Measurements from ENCODE around the gene SLC13A3. TPM values are rescaled to one million over a fixed set of nuclear protein-coding genes. Genes with fewer than 3 reads are reported as not detected.

The SLC13A3 gene
- total RNA-seq, 2 experiments from 2014 or later = not detected

- H3K27me3 Mint-ChIP-seq (ENCODE audit: low read depth) = peaks cover 29% of the 10 kb centered on the region
- no peaks in the 10 kb centered on the region for H3K36me3 Mint-ChIP-seq (ENCODE audit: low read depth)
- CTCF ChIA-PET = interaction anchor here (1.5 to 2.4 kb wide), 3 partner anchors 26 to 156 kb away, joined by 4 to 11 read pairs (median 4); partner anchors contain the start of gene OCSTAMP
- intact Hi-C loops (cut with micrococcal nuclease) = no loop called here
- no peaks in the 10 kb centered on the region for H3K4me1 Mint-ChIP-seq (ENCODE audit: low read depth)
- H3K27ac Mint-ChIP-seq = no peak overlapping the region
- DNase-seq = peak; percentile 39
- H3K9me3 Mint-ChIP-seq = no peaks in the 10 kb centered on the region
- H3K4me3 Mint-ChIP-seq = no peak overlapping the region
These were observed 127.4 kb downstream of the SLC13A3 start for GRCh38 chr20:46523696-46524328.

GRCh38 chr20:46523108-46523507 is 128.2 kb downstream of the SLC13A3 start:
- no peak for DNase-seq
- H3K27ac Mint-ChIP-seq = no peak overlapping the region
- CTCF ChIA-PET = interaction anchor here (1.0 to 2.4 kb wide), 5 partner anchors 27 to 174 kb away, joined by 3 to 11 read pairs (median 4); partner anchors contain the start of gene OCSTAMP
- H3K27me3 Mint-ChIP-seq (ENCODE audit: low read depth) = peaks cover 27% of the 10 kb centered on the region
- no peaks in the 10 kb centered on the region for H3K36me3 Mint-ChIP-seq (ENCODE audit: low read depth)
- no peak overlapping the region for H3K4me3 Mint-ChIP-seq
- no peaks in the 10 kb centered on the region for H3K4me1 Mint-ChIP-seq (ENCODE audit: low read depth)
- no peaks in the 10 kb centered on the region for H3K9me3 Mint-ChIP-seq
- intact Hi-C loops (cut with micrococcal nuclease) = no loop called here

GRCh38 chr20:46520976-46521579 is 130.2 kb downstream of the SLC13A3 start:
- intact Hi-C loops (cut with micrococcal nuclease) = loop anchor here (1.0 to 2.0 kb wide), 2 partner anchors 42 to 160 kb away; no protein-coding TSS in a partner anchor
- DNase-seq = peak; percentile 70
- H3K9me3 Mint-ChIP-seq = no peaks in the 10 kb centered on the region
- H3K27ac Mint-ChIP-seq = no peak overlapping the region
- CTCF ChIA-PET = interaction anchor here (2.1 to 2.4 kb wide), 2 partner anchors 161 to 162 kb away, joined by 10 to 11 read pairs; no protein-coding TSS in a partner anchor
- H3K27me3 Mint-ChIP-seq (ENCODE audit: low read depth) = peaks cover 23% of the 10 kb centered on the region
- H3K4me3 Mint-ChIP-seq = no peak overlapping the region
- H3K36me3 Mint-ChIP-seq (ENCODE audit: low read depth) = no peaks in the 10 kb centered on the region
- H3K4me1 Mint-ChIP-seq (ENCODE audit: low read depth) = no peaks in the 10 kb centered on the region

GRCh38 chr20:46520540-46520939 is 130.7 kb downstream of the SLC13A3 start:
- H3K27me3 Mint-ChIP-seq (ENCODE audit: low read depth) = peaks cover 23% of the 10 kb centered on the region
- no peak overlapping the region for H3K27ac Mint-ChIP-seq
- H3K36me3 Mint-ChIP-seq (ENCODE audit: low read depth) = no peaks in the 10 kb centered on the region
- no peak overlapping the region for H3K4me3 Mint-ChIP-seq
- CTCF ChIA-PET = interaction anchor here (2.1 to 2.4 kb wide), 2 partner anchors 162 to 164 kb away, joined by 11 to 14 read pairs; no protein-coding TSS in a partner anchor
- no peak for DNase-seq
- no peaks in the 10 kb centered on the region for H3K4me1 Mint-ChIP-seq (ENCODE audit: low read depth)
- no peaks in the 10 kb centered on the region for H3K9me3 Mint-ChIP-seq
- intact Hi-C loops (cut with micrococcal nuclease) = loop anchor here (2.0 kb wide), 1 partner anchor 42 kb away; no protein-coding TSS in a partner anchor

GRCh38 chr20:46519471-46520068 is 131.7 kb downstream of the SLC13A3 start:
- no peak for DNase-seq
- intact Hi-C loops (cut with micrococcal nuclease) = loop anchor here (2.0 kb wide), 1 partner anchor 43 kb away; no protein-coding TSS in a partner anchor
- CTCF ChIA-PET = interaction anchor here (0.8 to 2.4 kb wide), 4 partner anchors 36 to 175 kb away, joined by 3 to 14 read pairs (median 7); no protein-coding TSS in a partner anchor
- Mint-ChIP-seq H3K36me3 (ENCODE audit: low read depth) (no peaks in the 10 kb centered on the region), H3K9me3 (no peaks in the 10 kb centered on the region), H3K4me3 (no peak overlapping the region), H3K27ac (no peak overlapping the region), H3K27me3 (ENCODE audit: low read depth) (peaks cover 26% of the 10 kb centered on the region), H3K4me1 (ENCODE audit: low read depth) (peaks cover 2% of the 10 kb centered on the region)

- H3K27ac Mint-ChIP-seq = peak within 1 kb of the TSS; percentile 39
- CTCF ChIA-PET = interaction anchor here (1.0 kb wide), 1 partner anchor 173 kb away, joined by 4 read pairs; no protein-coding TSS in a partner anchor
- peaks cover 29% of the 10 kb centered on the region for H3K4me1 Mint-ChIP-seq (ENCODE audit: low read depth)
- peaks cover 39% of the 10 kb centered on the region for H3K27me3 Mint-ChIP-seq (ENCODE audit: low read depth)
- peak within 1 kb of the TSS; percentile 79 for H3K4me3 Mint-ChIP-seq
- peak; percentile 77 for DNase-seq
- peaks cover 4% of the 10 kb centered on the region for H3K36me3 Mint-ChIP-seq (ENCODE audit: low read depth)
- intact Hi-C loops (cut with micrococcal nuclease) = loop anchor here (1.0 to 2.0 kb wide), 4 partner anchors 32 to 176 kb away; partner anchors contain the start of gene TP53RK
- no peaks in the 10 kb centered on the region for H3K9me3 Mint-ChIP-seq
These were observed 138.1 kb downstream of the SLC13A3 start, which contains the start of gene ZNF334 for GRCh38 chr20:46512943-46513844. TSS of gene ZNF334 (minus strand) at chr20:46513559. CDS start at chr20:46512102, 1,457 bp downstream.

GRCh38 chr20:46509523-46509922 is 141.7 kb downstream of the SLC13A3 start:
- peaks cover 41% of the 10 kb centered on the region for H3K27me3 Mint-ChIP-seq (ENCODE audit: low read depth)
- no peak overlapping the region for H3K27ac Mint-ChIP-seq
- H3K36me3 Mint-ChIP-seq (ENCODE audit: low read depth) = peaks cover 4% of the 10 kb centered on the region
- intact Hi-C loops (cut with micrococcal nuclease) = no loop called here
- no peaks in the 10 kb centered on the region for H3K9me3 Mint-ChIP-seq
- CTCF ChIA-PET = interaction anchor here (0.9 kb wide), 1 partner anchor 243 kb away, joined by 3 read pairs; no protein-coding TSS in a partner anchor
- peaks cover 34% of the 10 kb centered on the region for H3K4me1 Mint-ChIP-seq (ENCODE audit: low read depth)
- peak; percentile 20 for DNase-seq
- H3K4me3 Mint-ChIP-seq = no peak overlapping the region

Other genes with a start within 250 kb of the SLC13A3 start
- 10 to 100 TPM; 76.8 to 81.0 TPM for gene ELMO2, start 244.8 kb downstream of the SLC13A3 start, total RNA-seq
- gene ZNF334, start 137.9 kb downstream of the SLC13A3 start, total RNA-seq = 1 to 10 TPM; 1.7 to 2.1 TPM
- not detected for gene OCSTAMP, start 100.8 kb downstream of the SLC13A3 start, total RNA-seq
- gene TP53RK, start 38.0 kb upstream of the SLC13A3 start, total RNA-seq = 1 to 10 TPM; 7.8 to 8.3 TPM
- not detected for gene SLC2A10, start 58.2 kb upstream of the SLC13A3 start, total RNA-seq
- not detected for gene EYA2, start 243.4 kb upstream of the SLC13A3 start, total RNA-seq

Measured in activated naive CD4-positive, alpha-beta T cell treated with anti-CD3 and anti-CD28 coated beads for 36 hours (primary cell).